IPS DF 19.7 (cell line): ENCODE data around the gene SRPK1.

Source experiments
- DNase-seq: peaks from one replicate; pipeline ENCODE4 v3.0.0-alpha.2; 2013; ENCODE audit warnings: low read depth, low spot score

Gene SRPK1

GRCh38 chr6:35900448-35900847 is 20.4 kb downstream of the SRPK1 start:
- no peak for DNase-seq

GRCh38 chr6:35898003-35898402 is 22.9 kb downstream of the SRPK1 start:
- DNase-seq: no peak

- DNase-seq: no peak
Measured at GRCh38 chr6:35897486-35897885, 23.4 kb downstream of the SRPK1 start.

GRCh38 chr6:35897036-35897435 is 23.9 kb downstream of the SRPK1 start:
- no peak for DNase-seq

GRCh38 chr6:35896228-35896627 is 24.7 kb downstream of the SRPK1 start:
- DNase-seq: no peak

GRCh38 chr6:35895560-35895959 is 25.3 kb downstream of the SRPK1 start:
- no peak for DNase-seq

GRCh38 chr6:35894776-35895175 is 26.1 kb downstream of the SRPK1 start:
- no peak for DNase-seq

- no peak for DNase-seq
Measured at GRCh38 chr6:35893246-35893645, 27.7 kb downstream of the SRPK1 start.

- DNase-seq: no peak
Measured at GRCh38 chr6:35892482-35892881, 28.4 kb downstream of the SRPK1 start.

- no peak for DNase-seq
Measured at GRCh38 chr6:35879151-35879550, 41.7 kb downstream of the SRPK1 start.

GRCh38 chr6:35876902-35877301 is 44.0 kb downstream of the SRPK1 start:
- no peak for DNase-seq

GRCh38 chr6:35874730-35875129 is 46.2 kb downstream of the SRPK1 start:
- DNase-seq: no peak

GRCh38 chr6:35859367-35859766 is 61.5 kb downstream of the SRPK1 start:
- no peak for DNase-seq

- no peak for DNase-seq
Measured at GRCh38 chr6:35857853-35858252, 63.0 kb downstream of the SRPK1 start.

- no peak for DNase-seq
Measured at GRCh38 chr6:35856250-35856649, 64.6 kb downstream of the SRPK1 start.

GRCh38 chr6:35852994-35853393 is 67.9 kb downstream of the SRPK1 start:
- DNase-seq: no peak

- no peak for DNase-seq
Measured at GRCh38 chr6:35850208-35850607, 70.7 kb downstream of the SRPK1 start.

- no peak for DNase-seq
Measured at GRCh38 chr6:35844290-35844689, 76.6 kb downstream of the SRPK1 start.

- no peak for DNase-seq
Measured at GRCh38 chr6:35842381-35842780, 78.5 kb downstream of the SRPK1 start.

GRCh38 chr6:35839019-35839418 is 81.9 kb downstream of the SRPK1 start:
- DNase-seq: no peak

- no peak for DNase-seq
Measured at GRCh38 chr6:35833536-35833935, 87.4 kb downstream of the SRPK1 start.

GRCh38 chr6:35831257-35832007 is 89.5 kb downstream of the SRPK1 start:
- no peak for DNase-seq

GRCh38 chr6:35829306-35829705 is 91.6 kb downstream of the SRPK1 start:
- no peak for DNase-seq
